Measurements from ENCODE around the gene PRF1.
"Not testable (repeated sequence)": the region's sequence is repeated elsewhere in the genome, so short reads cannot be mapped to it uniquely, and the experiment has no call there.

The PRF1 gene

GRCh38 chr10:70602665-70603448 lies at the start of gene PRF1:
Gene PRF1, minus strand, starts transcription at chr10:70602741. Its CDS starts 1,839 bp downstream, at chr10:70600902.
- no peak for DNase-seq (ENCODE audit: low read depth, low spot score)

GRCh38 chr10:70651661-70652060 lies 49.1 kb upstream of the PRF1 start:
- DNase-seq (ENCODE audit: low read depth, low spot score) = no peak

GRCh38 chr10:70650718-70651117 lies 48.2 kb upstream of the PRF1 start:
- no peak for DNase-seq (ENCODE audit: low read depth, low spot score)

GRCh38 chr10:70650104-70650503 lies 47.6 kb upstream of the PRF1 start:
- DNase-seq (ENCODE audit: low read depth, low spot score) = no peak

GRCh38 chr10:70649526-70649925 lies 47.0 kb upstream of the PRF1 start:
- no peak for DNase-seq (ENCODE audit: low read depth, low spot score)

GRCh38 chr10:70648427-70648826 lies 45.9 kb upstream of the PRF1 start:
- DNase-seq (ENCODE audit: low read depth, low spot score) = no peak

- no peak for DNase-seq (ENCODE audit: low read depth, low spot score)
Observed at GRCh38 chr10:70647086-70647485, 44.5 kb upstream of the PRF1 start.

GRCh38 chr10:70644959-70645358 lies 42.4 kb upstream of the PRF1 start:
- not testable (repeated sequence) for DNase-seq (ENCODE audit: low read depth, low spot score)

GRCh38 chr10:70643272-70643671 lies 40.7 kb upstream of the PRF1 start:
- DNase-seq (ENCODE audit: low read depth, low spot score) = not testable (repeated sequence)

GRCh38 chr10:70639640-70640383 lies 37.3 kb upstream of the PRF1 start:
- DNase-seq (ENCODE audit: low read depth, low spot score) = not testable (repeated sequence)

- not testable (repeated sequence) for DNase-seq (ENCODE audit: low read depth, low spot score)
Observed at GRCh38 chr10:70634515-70634914, 32.0 kb upstream of the PRF1 start.

- DNase-seq (ENCODE audit: low read depth, low spot score) = no peak
Observed at GRCh38 chr10:70634011-70634410, 31.5 kb upstream of the PRF1 start.

- DNase-seq (ENCODE audit: low read depth, low spot score) = not testable (repeated sequence)
Observed at GRCh38 chr10:70631735-70632134, 29.2 kb upstream of the PRF1 start.

- DNase-seq (ENCODE audit: low read depth, low spot score) = no peak
Observed at GRCh38 chr10:70629338-70629737, 26.8 kb upstream of the PRF1 start.

GRCh38 chr10:70626056-70626455 lies 23.5 kb upstream of the PRF1 start:
- no peak for DNase-seq (ENCODE audit: low read depth, low spot score)

GRCh38 chr10:70622981-70623844 lies 20.7 kb upstream of the PRF1 start:
- no peak for DNase-seq (ENCODE audit: low read depth, low spot score)

GRCh38 chr10:70622541-70622940 lies 20.0 kb upstream of the PRF1 start:
- no peak for DNase-seq (ENCODE audit: low read depth, low spot score)

- no peak for DNase-seq (ENCODE audit: low read depth, low spot score)
Observed at GRCh38 chr10:70621503-70622078, 19.1 kb upstream of the PRF1 start.

- no peak for DNase-seq (ENCODE audit: low read depth, low spot score)
Observed at GRCh38 chr10:70620020-70620289, 17.4 kb upstream of the PRF1 start.

- no peak for DNase-seq (ENCODE audit: low read depth, low spot score)
Observed at GRCh38 chr10:70619271-70620019, 16.9 kb upstream of the PRF1 start.

- no peak for DNase-seq (ENCODE audit: low read depth, low spot score)
Observed at GRCh38 chr10:70618663-70619062, 16.1 kb upstream of the PRF1 start.

Measured in brain pericyte (primary cell).